ENCODE results near the gene NR3C1. TPM values are rescaled to one million over a fixed set of nuclear protein-coding genes. Genes with fewer than 3 reads are reported as not detected.

Gene NR3C1
- total and polyA plus RNA-seq, 2 of the 13 experiments (the other 11 are each of a cell fraction or from before 2014, with no cell fraction given) = 10.0 to 24.3 TPM

- CTCF ChIA-PET (ENCODE audit: low intra/inter-chr PET ratio, low total read pairs) = no interaction called here
- FAIRE-seq = no peak
- H3K79me2 ChIP-seq (ENCODE audit: insufficient read depth, low read length) = peaks cover 50% of the 10 kb centered on the region
These were observed 16.8 kb downstream of the NR3C1 start for GRCh38 chr5:143386725-143387124.

More at GRCh38 chr5:143386725-143387124, 16.8 kb downstream of the NR3C1 start:
- Histone ChIP-seq H3K9ac (ENCODE audit: insufficient read depth, low read depth, low read length) (no peak overlapping the region), H4K20me1 (ENCODE audit: insufficient read depth, low read length) (no peaks in the 10 kb centered on the region), H3K27ac (ENCODE audit: extremely low read length, insufficient read depth, low read length) (no peak overlapping the region), H3K27me3 (ENCODE audit: control insufficient read depth in 1 of 2, insufficient read depth in 2 of 2, low read length in 2 of 2) (no peaks in the 10 kb centered on the region), H3K4me3 (replicated peaks in 1 of 3; ENCODE audit: insufficient read depth in 1 of 3, low read depth in 2 of 3, low read length in 3 of 3) (no peak overlapping the region), H3K9me3 (ENCODE audit: low read length) (peaks cover 22% of the 10 kb centered on the region), H3K36me3 (replicated peaks in 1 of 2; ENCODE audit: control insufficient read depth in 1 of 2, insufficient read depth in 2 of 2, low read length in 2 of 2) (0 out of 5 replicates have a peak, but pooled peaks cover 0 to 3% of the 10 kb centered on the region in 2 experiments), H3K4me1 (ENCODE audit: insufficient read depth, low read length) (no peaks in the 10 kb centered on the region), H3K4me2 (ENCODE audit: low read depth, low read length) (no peak overlapping the region), H2AFZ (ENCODE audit: low read length) (no peak overlapping the region)
- no TSS peak for BruUV-seq (replicated peaks)
- 86% methylated on average over 1 of the region's 1 CpG for whole genome bisulfite sequencing (ENCODE audit: low lambda C conversion rate)
- in situ Hi-C loops (cut with HindIII; ENCODE audit: extremely low pct_ligation_motif_present, low pct_unique_long_range_greater_than_20kb) (no loop called here), intact Hi-C loops (cut with micrococcal nuclease; ENCODE audit: unreplicated experiment) (no loop called here)
- POLR2A ChIA-PET = no interaction called here
- TF ChIP-seq ZFAT (CRISPR knock-in tag; conservative IDR thresholded peaks at IDR 0.05) (no peak), FOXK1 (CRISPR knock-in tag; IDR thresholded peaks at IDR 0.05; ENCODE audit: borderline replicate concordance, low read depth) (no peak), FLYWCH1 (CRISPR knock-in tag; IDR thresholded peaks at IDR 0.05) (no peak), HOXA3 (CRISPR knock-in tag; IDR thresholded peaks at IDR 0.05) (no peak), ZNF280D (CRISPR knock-in tag; IDR thresholded peaks at IDR 0.05) (no peak), ZNF496 (CRISPR knock-in tag; IDR thresholded peaks at IDR 0.05; ENCODE audit: insufficient replicate concordance) (no peak), PTBP1 (IDR thresholded peaks at IDR 0.05; ENCODE audit: low read depth, low read length, poor library complexity, severe bottlenecking) (no peak), ZNF644 (CRISPR knock-in tag; IDR thresholded peaks at IDR 0.05; ENCODE audit: low read depth) (no peak), KDM2A (CRISPR knock-in tag; IDR thresholded peaks at IDR 0.05; ENCODE audit: borderline replicate concordance, low read depth) (no peak), ZHX2 (IDR thresholded peaks at IDR 0.05; ENCODE audit: low read depth) (no peak), ZHX2 (CRISPR knock-in tag; IDR thresholded peaks at IDR 0.05; ENCODE audit: borderline replicate concordance) (no peak), ZNF614 (CRISPR knock-in tag; IDR thresholded peaks at IDR 0.05; ENCODE audit: borderline replicate concordance) (no peak)
- no peak for DNase-seq (ENCODE audit: low spot score)
- ATAC-seq = no peak

All from HepG2 (cell line).